ENCODE data around the gene KLHDC9. TPM values are rescaled to one million over a fixed set of nuclear protein-coding genes. Genes with fewer than 3 reads are reported as not detected.

The KLHDC9 gene
- total and polyA plus RNA-seq, 9 donors, result 5.5 to 23.3 (median 7.3) TPM

- Histone ChIP-seq H3K36me3 (no peaks in the 10 kb centered on the region), H3K27me3 (no peaks in the 10 kb centered on the region), H3K9me3 (no peaks in the 10 kb centered on the region), H3K4me1 (ENCODE audit: insufficient read depth) (no peaks in the 10 kb centered on the region), H3K4me3 (no peak overlapping the region), H3K27ac (no peak overlapping the region)
- intact Hi-C loops (cut with DNase I), result no loop called here
- no peak for DNase-seq
- WGBS, 3 donors, result 60 to 65% (median 62%) methylated on average over 3 of the region's 3 CpGs
- TF ChIP-seq CTCF (IDR thresholded peaks at IDR 0.05) (no peak), EP300 (IDR thresholded peaks at IDR 0.05) (no peak), POLR2A (IDR thresholded peaks at IDR 0.05) (no peak)
These were observed 31.5 kb upstream of the KLHDC9 start for GRCh38 chr1:161066694-161067093.

- 66 to 71% (median 71%) methylated on average over 10 of the region's 10 CpGs for WGBS, 3 donors
- H3K27ac ChIP-seq, result no peak overlapping the region
- no peaks in the 10 kb centered on the region for H3K27me3 ChIP-seq
- no peaks in the 10 kb centered on the region for H3K36me3 ChIP-seq
- no peaks in the 10 kb centered on the region for H3K9me3 ChIP-seq
- no peak overlapping the region for H3K4me3 ChIP-seq
- no peak for TF ChIP-seq POLR2A (IDR thresholded peaks at IDR 0.05)
- intact Hi-C loops (cut with DNase I), result no loop called here
- no peaks in the 10 kb centered on the region for H3K4me1 ChIP-seq (ENCODE audit: insufficient read depth)
- no peak for DNase-seq
These were observed 29.6 kb upstream of the KLHDC9 start for GRCh38 chr1:161068306-161069234.

- no peak overlapping the region for H3K27ac ChIP-seq
- DNase-seq, result no peak
- no peaks in the 10 kb centered on the region for H3K4me1 ChIP-seq (ENCODE audit: insufficient read depth)
- no peaks in the 10 kb centered on the region for H3K9me3 ChIP-seq
- no peak overlapping the region for H3K4me3 ChIP-seq
- intact Hi-C loops (cut with DNase I), result no loop called here
- TF ChIP-seq EP300 (IDR thresholded peaks at IDR 0.05) (no peak), CTCF (IDR thresholded peaks at IDR 0.05) (no peak), POLR2A (IDR thresholded peaks at IDR 0.05) (no peak)
- no peaks in the 10 kb centered on the region for H3K27me3 ChIP-seq
- WGBS, 3 donors, result 77 to 85% (median 84%) methylated on average over 9 of the region's 9 CpGs
- no peaks in the 10 kb centered on the region for H3K36me3 ChIP-seq
These were observed 28.9 kb upstream of the KLHDC9 start for GRCh38 chr1:161069241-161069640.

GRCh38 chr1:161069731-161070270 is 28.4 kb upstream of the KLHDC9 start, which contains the start of gene ARHGAP30:
ARHGAP30 (minus strand) TSS chr1:161069891; CDS start chr1:161069624, 267 bp downstream.
- Histone ChIP-seq H3K9me3 (no peaks in the 10 kb centered on the region), H3K27ac (no peak within 1 kb of the TSS), H3K36me3 (no peaks in the 10 kb centered on the region), H3K27me3 (no peaks in the 10 kb centered on the region), H3K4me1 (ENCODE audit: insufficient read depth) (no peaks in the 10 kb centered on the region), H3K4me3 (no peak within 1 kb of the TSS)
- TF ChIP-seq EP300 (IDR thresholded peaks at IDR 0.05), result no peak
- no peak for TF ChIP-seq CTCF (IDR thresholded peaks at IDR 0.05)
- TF ChIP-seq POLR2A (IDR thresholded peaks at IDR 0.05), result no peak
- DNase-seq, result no peak
- 75 to 87% (median 77%) methylated on average over 9 of the region's 9 CpGs for WGBS, 3 donors
- intact Hi-C loops (cut with DNase I), result no loop called here

- intact Hi-C loops (cut with DNase I), result no loop called here
- no peak for TF ChIP-seq CTCF (IDR thresholded peaks at IDR 0.05)
- TF ChIP-seq EP300 (IDR thresholded peaks at IDR 0.05), result no peak
- no peak for TF ChIP-seq POLR2A (IDR thresholded peaks at IDR 0.05)
- 87 to 95% (median 92%) methylated on average over 4 of the region's 4 CpGs for whole genome bisulfite sequencing, 3 donors
- no peak overlapping the region for H3K4me3 ChIP-seq
- DNase-seq, result no peak
- no peak overlapping the region for H3K27ac ChIP-seq
- no peaks in the 10 kb centered on the region for H3K4me1 ChIP-seq (ENCODE audit: insufficient read depth)
- H3K9me3 ChIP-seq, result no peaks in the 10 kb centered on the region
- H3K36me3 ChIP-seq, result no peaks in the 10 kb centered on the region
- no peaks in the 10 kb centered on the region for H3K27me3 ChIP-seq
These were observed 27.4 kb upstream of the KLHDC9 start for GRCh38 chr1:161070761-161071160.

Data from ovary (tissue), 9 donors.